Measurements from ENCODE around the gene ARAP3.

DNA sequence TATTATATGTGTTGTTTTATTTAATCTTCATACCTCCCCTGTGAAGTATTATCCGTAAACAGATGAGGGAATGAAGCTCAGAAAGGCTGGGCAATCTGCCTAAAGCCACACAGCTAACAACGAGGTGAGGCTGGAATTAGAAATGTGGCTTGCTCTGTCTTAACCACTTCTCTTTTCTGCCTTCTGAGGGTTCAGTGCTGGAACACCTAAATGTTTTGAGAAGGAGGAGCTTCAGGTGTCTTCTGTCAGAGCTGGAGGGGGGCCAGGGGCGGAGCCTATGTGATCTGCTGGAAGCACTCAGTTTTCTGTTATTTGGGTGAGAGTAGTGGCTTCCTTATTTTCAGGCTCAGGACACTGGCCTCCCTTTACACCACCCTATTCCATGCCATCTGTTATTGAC is 35.0 kb upstream of the ARAP3 start:
- TF ChIP-seq SETDB1 (IDR thresholded peaks at IDR 0.05; ENCODE audit: low read length) (no peak), ZKSCAN1 (IDR thresholded peaks at IDR 0.05; ENCODE audit: low read depth, low read length) (no peak), HIVEP1 (CRISPR knock-in tag; IDR thresholded peaks at IDR 0.05) (no peak), RBM17 (IDR thresholded peaks at IDR 0.05; ENCODE audit: borderline replicate concordance, low read depth, low read length) (no peak), SPI1 (IDR thresholded peaks at IDR 0.05; ENCODE audit: borderline replicate concordance, low read depth, low read length) (0 out of 2 replicates have a peak, but pooled peaks have one; percentile 10), POLR2A (conservative IDR thresholded peaks at IDR 0.05) (no peak), POLR2AphosphoS5 (IDR thresholded peaks at IDR 0.05; ENCODE audit: control insufficient read depth, insufficient read depth, low read depth, low read length) (no peak), FOXA3 (CRISPR knock-in tag; conservative IDR thresholded peaks at IDR 0.05 in 1 of 2, IDR thresholded peaks at IDR 0.05 in 1 of 2) (no peak), EP400 (IDR thresholded peaks at IDR 0.05) (no peak)
- TF ChIP-seq, protein P1, sequence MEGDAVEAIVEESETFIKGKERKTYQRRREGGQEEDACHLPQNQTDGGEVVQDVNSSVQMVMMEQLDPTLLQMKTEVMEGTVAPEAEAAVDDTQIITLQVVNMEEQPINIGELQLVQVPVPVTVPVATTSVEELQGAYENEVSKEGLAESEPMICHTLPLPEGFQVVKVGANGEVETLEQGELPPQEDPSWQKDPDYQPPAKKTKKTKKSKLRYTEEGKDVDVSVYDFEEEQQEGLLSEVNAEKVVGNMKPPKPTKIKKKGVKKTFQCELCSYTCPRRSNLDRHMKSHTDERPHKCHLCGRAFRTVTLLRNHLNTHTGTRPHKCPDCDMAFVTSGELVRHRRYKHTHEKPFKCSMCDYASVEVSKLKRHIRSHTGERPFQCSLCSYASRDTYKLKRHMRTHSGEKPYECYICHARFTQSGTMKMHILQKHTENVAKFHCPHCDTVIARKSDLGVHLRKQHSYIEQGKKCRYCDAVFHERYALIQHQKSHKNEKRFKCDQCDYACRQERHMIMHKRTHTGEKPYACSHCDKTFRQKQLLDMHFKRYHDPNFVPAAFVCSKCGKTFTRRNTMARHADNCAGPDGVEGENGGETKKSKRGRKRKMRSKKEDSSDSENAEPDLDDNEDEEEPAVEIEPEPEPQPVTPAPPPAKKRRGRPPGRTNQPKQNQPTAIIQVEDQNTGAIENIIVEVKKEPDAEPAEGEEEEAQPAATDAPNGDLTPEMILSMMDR (IDR thresholded peaks at IDR 0.05 in 2 of 3, conservative IDR thresholded peaks at IDR 0.05 in 1 of 3; ENCODE audit: insufficient read depth in 2 of 3, low read depth in 1 of 3, low read length in 3 of 3) = no peak
- TF ChIP-seq, protein P2, sequence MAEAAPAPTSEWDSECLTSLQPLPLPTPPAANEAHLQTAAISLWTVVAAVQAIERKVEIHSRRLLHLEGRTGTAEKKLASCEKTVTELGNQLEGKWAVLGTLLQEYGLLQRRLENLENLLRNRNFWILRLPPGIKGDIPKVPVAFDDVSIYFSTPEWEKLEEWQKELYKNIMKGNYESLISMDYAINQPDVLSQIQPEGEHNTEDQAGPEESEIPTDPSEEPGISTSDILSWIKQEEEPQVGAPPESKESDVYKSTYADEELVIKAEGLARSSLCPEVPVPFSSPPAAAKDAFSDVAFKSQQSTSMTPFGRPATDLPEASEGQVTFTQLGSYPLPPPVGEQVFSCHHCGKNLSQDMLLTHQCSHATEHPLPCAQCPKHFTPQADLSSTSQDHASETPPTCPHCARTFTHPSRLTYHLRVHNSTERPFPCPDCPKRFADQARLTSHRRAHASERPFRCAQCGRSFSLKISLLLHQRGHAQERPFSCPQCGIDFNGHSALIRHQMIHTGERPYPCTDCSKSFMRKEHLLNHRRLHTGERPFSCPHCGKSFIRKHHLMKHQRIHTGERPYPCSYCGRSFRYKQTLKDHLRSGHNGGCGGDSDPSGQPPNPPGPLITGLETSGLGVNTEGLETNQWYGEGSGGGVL (CRISPR knock-in tag; IDR thresholded peaks at IDR 0.05) = no peak

Data from K562 (cell line).